HG02981 (cell line): ENCODE data around the gene PRDX5.

Experiments
- ATAC-seq: cut with Tn5 transposase; IDR thresholded peaks from one replicate; pipeline ENCODE4 v1.9.1; 2021; ENCODE audit warnings: mild to moderate bottlenecking, moderate library complexity; ENCODE audit not compliant: unreplicated experiment

Gene PRDX5

DNA sequence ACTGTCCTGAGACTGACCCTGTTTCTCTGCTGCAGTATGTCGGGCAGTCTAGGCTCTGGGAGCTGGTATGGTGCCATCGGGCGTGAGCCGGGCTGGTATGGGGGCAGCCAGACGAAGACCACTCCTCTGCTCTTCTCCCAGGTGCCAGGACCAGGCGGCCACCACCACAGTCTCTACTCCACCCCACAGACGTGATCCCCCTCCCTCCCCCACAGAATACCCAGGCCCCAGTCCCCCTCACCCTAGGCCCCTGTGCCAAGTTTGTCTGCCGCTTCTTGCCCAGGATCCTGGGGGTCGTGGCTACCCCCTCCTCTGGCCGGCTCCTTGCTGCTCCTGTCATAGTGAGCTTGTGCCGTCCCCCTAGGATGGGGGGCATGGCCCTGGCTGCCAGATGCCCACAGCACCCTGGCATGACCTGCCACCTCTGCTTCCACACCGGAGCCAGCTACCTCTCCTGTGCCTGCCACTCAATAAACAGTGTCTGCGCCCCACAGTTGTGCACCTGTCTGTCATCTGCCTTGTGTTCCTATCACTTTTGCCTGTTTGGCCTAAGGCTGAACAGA lies 28.8 kb upstream of the PRDX5 start:
- ATAC-seq = no peak

DNA sequence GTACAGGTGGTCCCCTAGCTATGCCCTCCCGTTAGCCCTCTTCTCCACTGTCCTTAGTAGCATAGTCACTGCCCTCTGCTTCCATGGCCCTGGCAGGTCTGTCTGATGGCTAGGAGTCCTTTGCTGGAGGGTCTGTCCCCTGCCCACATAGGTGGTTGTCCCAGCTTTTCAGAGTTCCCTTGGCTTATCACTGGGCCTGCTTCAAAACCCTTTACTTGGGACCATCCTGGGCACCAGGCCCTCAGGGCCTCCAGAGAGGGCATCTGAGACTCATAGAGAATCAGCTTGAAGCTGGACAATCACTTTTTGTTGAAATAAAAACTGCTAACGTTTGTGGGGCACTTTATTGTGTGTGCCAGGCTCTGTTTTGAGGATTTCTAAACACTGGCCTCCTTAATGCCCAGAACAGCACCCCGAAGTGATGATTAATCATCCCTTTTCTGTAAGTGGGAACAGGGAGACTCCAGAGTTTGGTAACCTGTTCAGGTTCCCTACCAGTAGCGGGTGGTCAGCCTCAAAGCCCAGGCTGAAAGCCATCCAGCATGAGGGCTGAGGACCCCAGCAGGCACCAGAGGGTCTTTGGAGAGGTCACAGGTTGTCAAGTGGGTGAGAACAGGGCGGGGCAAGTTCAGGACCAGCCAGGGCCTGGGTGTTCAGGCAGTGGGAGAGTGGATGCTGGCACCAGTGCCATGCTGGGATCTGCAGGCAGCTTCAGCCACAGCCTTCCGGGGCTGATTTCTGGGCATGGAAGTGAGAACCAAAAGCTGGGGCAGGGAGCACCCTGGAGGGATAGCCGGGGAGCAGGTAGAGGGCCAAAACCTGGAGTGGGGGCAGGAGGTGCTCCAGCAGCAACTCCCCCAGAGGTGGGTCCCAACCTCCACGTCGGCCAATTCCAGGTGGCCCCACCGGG lies 27.3 kb upstream of the PRDX5 start:
- ATAC-seq = no peak

DNA sequence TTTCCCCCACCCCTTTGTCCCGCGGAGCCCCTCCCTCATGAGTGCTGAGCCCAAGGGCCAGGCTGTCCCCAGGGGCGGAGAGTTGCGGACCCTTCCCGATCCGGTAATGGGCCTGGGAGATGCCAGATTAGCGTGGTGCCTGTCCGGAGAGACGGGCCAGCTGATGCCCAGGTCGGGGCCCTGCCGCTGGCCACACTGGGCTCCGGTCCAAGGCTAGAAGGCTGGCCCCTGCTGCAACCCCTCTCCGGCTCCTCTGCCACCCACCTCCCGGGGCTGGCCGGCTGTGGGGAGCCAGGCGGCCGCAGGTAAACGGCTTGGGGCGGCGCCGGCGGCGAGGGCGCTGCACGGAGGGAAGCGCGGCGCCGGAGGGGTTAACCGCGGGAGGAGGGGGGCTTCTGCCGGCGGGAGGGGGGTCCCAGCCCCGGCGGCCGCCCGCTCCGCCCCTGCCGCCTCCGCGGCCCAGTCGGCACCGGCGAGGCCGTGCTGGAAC lies 26.6 kb upstream of the PRDX5 start, which contains the start of gene KCNK4:
Gene KCNK4 (plus strand): TSS at position 41 of the 490 bp plus-strand sequence. CDS start 1,717 bp downstream, outside the sequence.
- no peak for ATAC-seq

DNA sequence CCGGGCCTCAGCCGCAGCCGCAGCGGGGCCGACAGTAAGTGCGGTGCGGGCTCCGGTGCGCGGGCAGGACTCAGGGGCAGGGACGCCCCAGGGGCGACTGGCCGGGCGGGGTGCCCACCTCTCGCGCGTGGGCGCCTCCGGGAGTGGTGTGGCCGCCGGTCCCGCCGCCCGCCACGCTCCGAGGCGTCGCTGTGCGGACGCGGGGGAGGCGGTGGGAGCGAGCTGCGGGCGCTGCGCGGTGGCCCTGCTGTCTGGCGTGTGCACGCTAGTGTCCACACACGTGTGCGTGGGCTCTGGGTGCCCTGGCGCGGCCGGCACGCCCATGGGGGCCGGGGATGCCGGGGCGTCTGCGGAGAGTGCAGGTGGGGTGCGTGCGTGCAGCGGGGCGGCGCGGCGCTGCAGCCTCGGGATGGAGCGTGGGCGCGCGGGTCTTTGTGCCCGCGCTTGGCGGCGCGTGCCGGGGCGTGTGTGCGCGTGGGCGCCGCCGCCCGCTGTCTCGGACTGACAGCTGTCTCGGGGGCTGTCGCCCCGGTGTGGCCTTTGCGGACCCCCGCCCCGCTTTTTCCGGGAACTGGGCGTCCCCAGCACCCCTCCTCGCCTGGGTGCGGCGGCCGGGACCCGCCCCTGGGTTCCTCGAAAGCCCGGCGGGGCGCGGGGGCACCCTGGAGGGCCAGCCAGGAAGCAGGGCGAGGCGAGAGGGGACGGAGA lies 26.0 kb upstream of the PRDX5 start:
- ATAC-seq = no peak

DNA sequence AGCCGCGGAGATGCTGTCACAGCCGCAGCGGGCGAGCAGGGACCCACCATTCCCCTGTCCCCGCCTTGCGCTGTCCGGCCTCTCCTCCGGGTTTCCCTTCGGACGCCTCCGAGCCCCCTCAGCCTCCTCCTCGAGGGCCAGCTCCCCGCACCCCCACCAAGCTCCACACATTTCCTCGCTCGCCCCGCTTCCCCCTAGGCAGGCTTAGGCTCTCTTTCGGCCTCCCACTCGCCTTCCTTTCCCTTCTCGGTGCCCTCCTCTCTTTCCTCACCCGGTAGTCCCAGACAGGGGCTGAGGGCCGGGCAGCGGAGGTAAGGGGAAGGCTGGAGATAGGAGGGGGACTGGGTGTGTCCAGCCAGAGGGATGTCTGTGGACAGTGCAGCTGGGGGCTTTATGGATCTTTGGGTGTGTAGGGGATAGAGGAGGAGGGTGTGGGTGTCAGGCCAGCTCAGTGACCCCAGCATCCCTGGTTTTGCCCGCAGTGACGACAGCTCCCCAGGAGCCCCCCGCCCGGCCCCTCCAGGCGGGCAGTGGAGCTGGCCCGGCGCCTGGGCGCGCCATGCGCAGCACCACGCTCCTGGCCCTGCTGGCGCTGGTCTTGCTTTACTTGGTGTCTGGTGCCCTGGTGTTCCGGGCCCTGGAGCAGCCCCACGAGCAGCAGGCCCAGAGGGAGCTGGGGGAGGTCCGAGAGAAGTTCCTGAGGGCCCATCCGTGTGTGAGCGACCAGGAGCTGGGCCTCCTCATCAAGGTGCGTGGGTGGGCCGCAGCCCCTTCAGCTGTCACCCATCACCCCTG lies 25.3 kb upstream of the PRDX5 start:
- ATAC-seq = no peak

DNA sequence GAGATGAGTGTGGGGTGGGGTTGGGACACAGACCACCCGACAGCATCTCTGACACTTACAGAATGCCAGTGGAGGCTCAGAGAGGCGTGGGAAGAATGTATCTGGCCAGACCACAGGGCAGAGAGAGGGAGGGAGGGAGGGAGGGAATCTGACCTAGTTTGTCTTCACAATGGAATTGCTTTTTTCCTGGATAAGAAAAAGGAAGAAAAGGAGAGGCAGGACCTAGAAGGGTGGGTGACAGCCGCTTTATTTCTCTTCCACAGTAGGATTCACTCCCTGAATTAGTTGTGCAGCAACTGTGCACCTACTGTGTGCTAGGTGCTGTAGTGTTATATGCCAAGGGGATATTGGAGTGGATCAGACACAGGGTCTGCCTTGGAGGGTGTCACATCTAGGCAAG lies 23.1 kb upstream of the PRDX5 start:
- ATAC-seq = no peak

DNA sequence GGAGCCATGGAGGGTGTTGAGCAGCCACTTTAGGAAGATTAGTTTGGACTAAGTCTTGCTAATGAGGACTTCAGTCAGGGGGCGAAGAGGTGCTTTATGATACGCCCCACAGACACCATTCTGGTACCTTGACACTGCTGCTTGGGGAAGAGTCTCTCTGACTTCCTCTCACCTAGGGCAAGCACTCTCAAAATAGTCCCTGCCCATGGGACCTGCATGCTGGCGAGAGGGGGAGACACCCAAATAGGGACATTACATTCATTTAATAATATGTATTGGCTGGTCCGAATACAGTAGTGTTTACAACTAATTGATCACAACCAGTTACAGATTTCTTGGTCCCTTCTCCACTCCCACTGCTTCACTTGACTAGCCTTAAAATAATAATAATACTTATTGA lies 22.2 kb upstream of the PRDX5 start:
- no peak for ATAC-seq

DNA sequence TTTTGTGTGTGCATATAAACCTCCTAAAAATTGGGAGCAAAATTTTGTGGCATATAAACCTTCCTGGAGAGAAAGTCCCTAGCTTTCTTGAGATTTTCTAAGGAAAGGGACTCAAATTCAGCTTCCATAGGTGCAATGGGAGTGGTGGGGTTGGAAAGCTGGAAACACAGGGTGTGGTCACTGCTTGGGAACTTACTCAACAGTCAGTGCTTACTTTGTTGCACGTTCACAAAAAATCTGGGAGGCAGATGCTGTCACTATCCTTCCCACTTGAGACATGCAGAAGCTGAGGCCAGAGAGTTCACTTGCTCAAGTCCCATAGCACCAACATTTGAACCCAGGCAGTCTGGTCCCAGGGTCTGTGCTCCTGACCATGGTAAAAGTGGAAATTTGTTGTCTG lies 21.7 kb upstream of the PRDX5 start:
- ATAC-seq = no peak

DNA sequence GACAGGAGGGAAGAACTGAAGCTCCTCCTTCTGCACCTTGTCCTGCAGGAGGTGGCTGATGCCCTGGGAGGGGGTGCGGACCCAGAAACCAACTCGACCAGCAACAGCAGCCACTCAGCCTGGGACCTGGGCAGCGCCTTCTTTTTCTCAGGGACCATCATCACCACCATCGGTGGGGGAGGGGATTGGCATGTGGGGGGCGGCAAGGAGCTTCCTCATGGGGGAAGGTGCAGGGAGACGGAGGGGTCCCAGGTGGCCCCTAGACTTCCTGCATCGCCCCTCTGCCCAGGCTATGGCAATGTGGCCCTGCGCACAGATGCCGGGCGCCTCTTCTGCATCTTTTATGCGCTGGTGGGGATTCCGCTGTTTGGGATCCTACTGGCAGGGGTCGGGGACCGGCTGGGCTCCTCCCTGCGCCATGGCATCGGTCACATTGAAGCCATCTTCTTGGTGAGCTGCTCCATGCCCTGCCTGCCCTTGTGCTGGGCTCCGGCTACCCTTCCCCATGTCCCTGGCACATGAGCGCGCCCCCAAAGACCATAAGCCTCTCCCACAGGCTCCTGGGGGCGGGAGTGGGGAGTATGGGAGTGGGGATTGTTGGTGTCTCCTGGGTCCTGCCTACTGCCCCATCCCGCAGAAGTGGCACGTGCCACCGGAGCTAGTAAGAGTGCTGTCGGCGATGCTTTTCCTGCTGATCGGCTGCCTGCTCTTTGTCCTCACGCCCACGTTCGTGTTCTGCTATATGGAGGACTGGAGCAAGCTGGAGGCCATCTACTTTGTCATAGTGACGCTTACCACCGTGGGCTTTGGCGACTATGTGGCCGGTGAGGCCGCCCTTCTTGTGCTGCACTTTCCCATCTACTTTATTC lies 20.9 kb upstream of the PRDX5 start:
- no peak for ATAC-seq

DNA sequence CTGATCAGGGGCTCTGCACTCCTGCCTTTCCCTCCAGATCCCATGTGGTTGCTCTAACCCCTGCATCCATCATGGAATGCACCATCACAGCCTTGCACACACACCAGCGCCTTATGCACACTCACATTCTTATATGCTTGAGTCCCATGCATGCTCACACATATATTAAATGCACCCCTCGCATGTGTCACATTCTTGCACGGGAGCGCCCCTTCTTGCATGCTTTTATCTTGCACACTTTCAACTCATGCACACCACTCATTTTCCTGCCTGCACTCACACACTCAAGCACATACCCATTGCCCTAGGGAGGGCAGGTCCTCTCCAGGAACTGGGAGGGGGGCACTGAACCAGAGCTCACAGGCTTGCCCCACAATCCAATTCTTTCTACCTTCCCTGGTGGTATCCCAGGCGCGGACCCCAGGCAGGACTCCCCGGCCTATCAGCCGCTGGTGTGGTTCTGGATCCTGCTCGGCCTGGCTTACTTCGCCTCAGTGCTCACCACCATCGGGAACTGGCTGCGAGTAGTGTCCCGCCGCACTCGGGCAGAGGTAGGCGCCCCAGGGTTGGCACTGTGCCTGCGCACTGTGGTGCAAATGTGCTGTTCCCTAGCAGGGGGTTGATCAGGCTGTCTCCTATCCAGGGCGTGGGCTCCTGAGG lies 20.1 kb upstream of the PRDX5 start:
- no peak for ATAC-seq

DNA sequence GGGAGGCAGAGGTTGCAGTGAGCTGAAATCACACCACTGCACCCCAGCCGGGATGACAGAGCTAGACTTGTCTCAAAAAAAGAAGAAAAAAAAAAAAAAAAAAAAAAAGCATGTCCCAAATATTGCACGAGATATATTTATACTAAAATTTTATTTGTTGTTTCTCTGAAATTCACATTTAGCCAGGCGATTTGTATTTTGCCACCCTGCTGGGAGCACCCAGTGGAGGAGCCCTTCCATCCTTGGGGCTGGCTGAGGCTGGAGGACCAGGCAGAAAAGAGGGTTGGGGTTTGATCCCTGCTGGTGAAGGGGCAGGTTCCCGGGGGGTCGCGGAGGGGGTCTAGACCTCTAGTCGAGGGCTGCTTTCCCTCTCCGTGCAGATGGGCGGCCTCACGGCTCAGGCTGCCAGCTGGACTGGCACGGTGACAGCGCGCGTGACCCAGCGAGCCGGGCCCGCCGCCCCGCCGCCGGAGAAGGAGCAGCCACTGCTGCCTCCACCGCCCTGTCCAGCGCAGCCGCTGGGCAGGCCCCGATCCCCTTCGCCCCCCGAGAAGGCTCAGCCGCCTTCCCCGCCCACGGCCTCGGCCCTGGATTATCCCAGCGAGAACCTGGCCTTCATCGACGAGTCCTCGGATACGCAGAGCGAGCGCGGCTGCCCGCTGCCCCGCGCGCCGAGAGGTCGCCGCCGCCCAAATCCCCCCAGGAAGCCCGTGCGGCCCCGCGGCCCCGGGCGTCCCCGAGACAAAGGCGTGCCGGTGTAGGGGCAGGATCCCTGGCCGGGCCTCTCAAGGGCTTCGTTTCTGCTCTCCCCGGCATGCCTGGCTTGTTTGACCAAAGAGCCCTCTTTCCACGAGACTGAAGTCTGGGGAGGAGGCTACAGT lies 18.7 kb upstream of the PRDX5 start:
- ATAC-seq = no peak

DNA sequence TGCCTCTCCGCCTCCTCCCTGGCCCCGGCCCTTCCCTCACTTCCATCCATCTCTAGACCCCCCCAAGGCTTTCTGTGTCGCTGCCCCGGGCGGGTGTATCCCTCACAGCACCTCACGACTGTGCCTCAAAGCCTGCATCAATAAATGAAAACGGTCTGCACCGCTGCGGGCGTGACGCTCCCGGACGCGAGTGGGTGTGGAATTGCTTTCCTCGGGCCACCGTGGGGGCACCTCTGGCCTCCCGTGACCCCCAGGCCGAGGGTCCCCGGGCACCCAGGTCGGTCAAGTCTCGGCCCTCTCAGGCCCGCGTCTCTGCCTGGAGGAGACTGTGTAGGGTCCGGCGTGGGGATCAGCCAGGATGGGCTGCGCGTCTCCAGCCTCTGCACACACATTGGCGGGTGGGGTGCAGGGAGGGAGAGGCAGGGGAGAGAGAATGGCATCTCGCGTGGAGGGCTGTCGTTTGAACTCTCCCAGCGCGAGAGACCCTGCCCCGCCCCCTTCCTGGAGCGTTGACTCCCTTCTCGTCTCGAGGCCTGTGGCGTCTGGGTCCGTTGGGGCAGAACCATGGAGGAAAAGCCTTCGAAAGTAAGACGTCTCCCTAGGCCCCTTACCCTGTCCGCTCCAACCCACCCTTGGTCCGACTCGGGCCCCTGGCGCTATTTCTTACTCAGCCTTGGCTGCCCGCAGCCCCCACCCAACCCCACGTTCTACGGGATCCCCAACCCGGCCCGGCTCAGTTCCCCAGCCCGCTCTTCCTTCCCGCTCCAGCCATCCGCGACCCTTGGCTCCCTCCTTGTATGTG lies 17.9 kb upstream of the PRDX5 start, which contains the start of gene CATSPERZ:
Gene CATSPERZ (plus strand): TSS at position 512 of the 802 bp plus-strand sequence. CDS start 53 bp downstream, at position 565.
- ATAC-seq = no peak

DNA sequence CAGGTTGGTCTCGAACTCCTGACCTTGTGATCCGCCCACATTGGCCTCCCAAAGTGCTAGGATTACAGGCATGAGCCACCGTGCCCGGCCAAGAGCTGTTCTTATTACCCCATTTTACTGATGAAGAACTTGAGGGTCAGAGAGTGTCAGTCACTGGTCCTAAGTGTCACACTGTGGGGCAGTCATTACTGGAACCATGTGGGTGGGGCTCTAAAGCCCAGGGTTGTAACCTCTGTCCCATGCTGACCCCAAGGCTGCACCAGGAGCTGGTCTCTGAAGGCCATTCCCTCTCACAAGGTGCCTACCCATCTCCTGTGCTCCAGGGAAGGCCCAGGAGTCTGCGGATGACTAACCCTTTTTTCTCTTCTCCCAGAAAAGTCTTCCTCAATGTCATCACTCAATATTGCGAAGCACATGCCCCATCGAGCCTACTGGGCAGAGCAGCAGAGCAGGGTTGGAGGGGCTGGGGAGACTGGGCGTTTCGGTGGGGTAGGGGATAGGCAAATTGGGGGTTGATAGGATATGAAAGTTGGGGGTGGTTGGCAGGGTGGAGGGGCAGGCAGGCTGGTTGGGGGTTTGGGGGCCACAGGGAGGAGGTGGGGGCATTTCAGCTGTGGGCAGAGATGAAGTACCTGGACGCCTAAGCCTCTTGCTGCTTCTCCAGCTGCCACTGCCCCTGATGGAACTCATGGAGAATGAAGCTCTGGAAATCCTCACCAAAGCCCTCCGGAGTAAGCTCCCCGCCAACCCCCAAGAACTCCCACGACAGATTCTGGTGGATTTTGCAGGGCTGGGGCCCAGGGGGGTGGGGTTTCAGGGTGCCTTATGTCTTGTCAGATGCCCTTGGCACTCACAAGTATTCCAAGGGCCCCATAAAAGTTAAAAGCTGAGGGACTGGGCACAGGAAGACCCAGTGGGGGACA lies 14.6 kb upstream of the PRDX5 start:
- ATAC-seq = no peak

DNA sequence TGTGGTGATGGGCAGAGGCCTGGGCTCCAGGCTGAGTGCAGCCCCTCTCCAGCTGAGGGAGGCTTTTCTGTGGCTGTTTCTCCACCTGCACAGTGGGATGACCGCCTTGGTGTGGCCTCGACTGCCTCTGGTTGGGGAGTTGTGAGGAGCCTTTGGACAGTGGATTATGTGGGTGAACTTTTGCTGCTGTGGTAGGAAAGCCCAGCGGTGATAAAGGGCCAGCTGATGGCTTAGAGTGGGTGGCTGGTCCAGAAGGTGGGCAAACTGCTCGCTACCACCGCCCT lies 13.9 kb upstream of the PRDX5 start:
- ATAC-seq = no peak

DNA sequence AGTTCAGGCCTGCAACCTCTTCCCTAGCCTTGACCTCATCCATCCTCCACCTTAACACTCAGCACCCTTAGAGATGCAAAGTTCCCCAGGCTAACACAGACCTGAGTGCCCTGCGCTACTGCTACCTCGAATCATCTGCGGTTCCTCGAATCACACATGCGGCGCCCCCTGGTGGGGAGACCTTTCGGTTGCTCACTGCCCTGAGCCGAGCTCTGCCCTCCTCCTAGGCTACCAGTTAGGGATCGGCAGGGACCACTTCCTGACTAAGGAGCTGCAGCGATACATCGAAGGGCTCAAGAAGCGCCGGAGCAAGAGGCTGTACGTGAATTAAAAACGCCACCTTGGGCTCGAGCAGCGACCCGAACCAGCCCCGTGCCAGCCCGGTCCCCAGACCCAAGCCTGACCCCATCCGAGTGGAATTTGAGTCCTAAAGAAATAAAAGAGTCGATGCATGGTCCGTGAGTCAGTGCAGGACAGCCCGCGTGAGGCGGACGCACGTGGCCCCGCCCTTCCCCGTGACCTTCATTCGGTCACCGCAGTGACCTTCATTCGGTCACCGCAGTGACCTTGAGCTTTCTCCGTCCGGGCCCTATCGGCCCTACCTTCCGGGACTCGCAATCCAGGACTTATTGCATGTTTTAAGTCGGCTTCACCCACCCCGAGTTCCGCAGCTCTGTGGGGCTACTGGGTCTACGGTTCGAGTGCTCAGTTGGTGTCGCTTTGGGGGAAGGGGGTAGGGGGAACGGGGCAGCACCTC lies 13.4 kb upstream of the PRDX5 start:
- ATAC-seq = peak; percentile 31
